Central memory CD4-positive, alpha-beta T cell (primary cell): Measurements from ENCODE around the gene RCAN1.
"Not testable (repeated sequence)": the region's sequence is repeated elsewhere in the genome, so short reads cannot be mapped to it uniquely, and the experiment has no call there.

Source experiments
- DNase-seq: peaks from one replicate; pipeline ENCODE4 v3.0.0; 2022

Gene RCAN1

GRCh38 chr21:34513129-34513675 is 101.7 kb downstream of the RCAN1 start:
- no peak for DNase-seq

- DNase-seq: no peak
Observed at GRCh38 chr21:34511787-34512455, 103.0 kb downstream of the RCAN1 start, which contains the start of gene KCNE1. TSS of gene KCNE1 (minus strand) at chr21:34512210. CDS start at chr21:34449634, 62,576 bp downstream.

- DNase-seq: no peak
Observed at GRCh38 chr21:34511181-34511580, 103.7 kb downstream of the RCAN1 start.

GRCh38 chr21:34510148-34511142 is 104.5 kb downstream of the RCAN1 start:
- no peak for DNase-seq

- no peak for DNase-seq
Observed at GRCh38 chr21:34509151-34509550, 105.8 kb downstream of the RCAN1 start.

GRCh38 chr21:34504595-34504994 is 110.3 kb downstream of the RCAN1 start:
- DNase-seq: no peak

GRCh38 chr21:34502480-34503106 is 112.3 kb downstream of the RCAN1 start:
- no peak for DNase-seq

- no peak for DNase-seq
Observed at GRCh38 chr21:34501716-34502115, 113.2 kb downstream of the RCAN1 start.

- DNase-seq: no peak
Observed at GRCh38 chr21:34500191-34500590, 114.7 kb downstream of the RCAN1 start.

GRCh38 chr21:34499116-34499515 is 115.8 kb downstream of the RCAN1 start:
- no peak for DNase-seq

- no peak for DNase-seq
Observed at GRCh38 chr21:34498623-34499022, 116.3 kb downstream of the RCAN1 start.

GRCh38 chr21:34483854-34484253 is 131.1 kb downstream of the RCAN1 start:
- not testable (repeated sequence) for DNase-seq

GRCh38 chr21:34483435-34483834 is 131.5 kb downstream of the RCAN1 start:
- not testable (repeated sequence) for DNase-seq

GRCh38 chr21:34467333-34467732 is 147.6 kb downstream of the RCAN1 start:
- DNase-seq: not testable (repeated sequence)
